ENCODE data around the gene TBC1D22A.

TBC1D22A gene

DNA sequence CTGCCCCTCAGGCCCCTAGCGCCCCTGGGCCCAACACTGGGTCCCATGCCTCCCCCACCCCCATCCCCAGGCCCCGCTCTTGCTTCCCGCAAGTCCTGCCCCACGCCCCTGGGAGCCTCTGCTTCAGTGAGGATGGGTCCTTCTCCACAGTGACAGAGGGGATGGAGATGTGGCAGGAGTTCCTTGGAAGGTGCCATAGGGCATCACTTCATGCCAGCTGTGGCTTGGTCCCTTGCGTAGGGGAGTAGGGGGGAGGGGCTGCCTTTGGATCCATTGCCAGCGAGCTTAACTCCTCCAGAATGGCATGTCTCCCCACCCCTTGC, 9.5 kb upstream of the TBC1D22A start:
- peak overlapping the region; percentile 91 to 97 for H3K27ac ChIP-seq
- peaks cover 7 to 39% (median 28%) of the 10 kb centered on the region in 4 donors for H3K4me1 ChIP-seq

DNA sequence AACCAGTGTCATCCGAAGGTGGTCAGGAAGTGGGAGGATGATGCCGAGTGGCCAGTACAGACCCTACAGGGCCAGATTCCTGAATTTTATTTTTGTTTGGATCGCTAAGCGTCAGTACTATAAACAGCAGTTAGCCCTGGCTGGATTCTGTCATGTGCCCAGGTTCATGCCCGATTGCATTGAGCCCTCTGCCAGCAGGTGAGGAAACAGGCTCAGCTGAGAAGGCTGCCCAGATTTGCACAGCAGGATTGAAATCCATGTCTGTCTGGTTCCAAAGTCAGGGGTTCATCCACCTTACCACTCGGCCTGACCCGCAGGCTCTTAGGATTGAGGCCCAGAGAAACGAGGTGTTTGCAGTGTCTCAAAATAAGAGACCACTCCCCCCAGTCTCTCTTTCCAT, 9.1 kb upstream of the TBC1D22A start:
- Histone ChIP-seq H3K27me3 (peaks cover 0 to 4% of the 10 kb centered on the region in 2 donors), H3K36me3 (no peaks in the 10 kb centered on the region), H3K4me1 (peaks cover 7 to 39% (median 28%) of the 10 kb centered on the region in 4 donors), H3K9me3 (no peaks in the 10 kb centered on the region), H3K27ac (peak overlapping the region; percentile 91 to 97), H3K4me3 (no peak overlapping the region)
- DNase-seq, result no peak
- intact Hi-C loops (cut with DNase I; ENCODE audit: low total_unique reads), result no loop called here
- TF ChIP-seq, protein P1, sequence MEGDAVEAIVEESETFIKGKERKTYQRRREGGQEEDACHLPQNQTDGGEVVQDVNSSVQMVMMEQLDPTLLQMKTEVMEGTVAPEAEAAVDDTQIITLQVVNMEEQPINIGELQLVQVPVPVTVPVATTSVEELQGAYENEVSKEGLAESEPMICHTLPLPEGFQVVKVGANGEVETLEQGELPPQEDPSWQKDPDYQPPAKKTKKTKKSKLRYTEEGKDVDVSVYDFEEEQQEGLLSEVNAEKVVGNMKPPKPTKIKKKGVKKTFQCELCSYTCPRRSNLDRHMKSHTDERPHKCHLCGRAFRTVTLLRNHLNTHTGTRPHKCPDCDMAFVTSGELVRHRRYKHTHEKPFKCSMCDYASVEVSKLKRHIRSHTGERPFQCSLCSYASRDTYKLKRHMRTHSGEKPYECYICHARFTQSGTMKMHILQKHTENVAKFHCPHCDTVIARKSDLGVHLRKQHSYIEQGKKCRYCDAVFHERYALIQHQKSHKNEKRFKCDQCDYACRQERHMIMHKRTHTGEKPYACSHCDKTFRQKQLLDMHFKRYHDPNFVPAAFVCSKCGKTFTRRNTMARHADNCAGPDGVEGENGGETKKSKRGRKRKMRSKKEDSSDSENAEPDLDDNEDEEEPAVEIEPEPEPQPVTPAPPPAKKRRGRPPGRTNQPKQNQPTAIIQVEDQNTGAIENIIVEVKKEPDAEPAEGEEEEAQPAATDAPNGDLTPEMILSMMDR (IDR thresholded peaks at IDR 0.05), result no peak

More for the DNA sequence above, 9.5 kb upstream of the TBC1D22A start:
- intact Hi-C loops (cut with DNase I; ENCODE audit: low total_unique reads), result no loop called here
- TF ChIP-seq, protein P1 (IDR thresholded peaks at IDR 0.05), result no peak
- Histone ChIP-seq H3K36me3 (no peaks in the 10 kb centered on the region), H3K27me3 (peaks cover 0 to 8% of the 10 kb centered on the region in 2 donors), H3K4me3 (no peak overlapping the region), H3K9me3 (no peaks in the 10 kb centered on the region)
- DNase-seq, result no peak

DNA sequence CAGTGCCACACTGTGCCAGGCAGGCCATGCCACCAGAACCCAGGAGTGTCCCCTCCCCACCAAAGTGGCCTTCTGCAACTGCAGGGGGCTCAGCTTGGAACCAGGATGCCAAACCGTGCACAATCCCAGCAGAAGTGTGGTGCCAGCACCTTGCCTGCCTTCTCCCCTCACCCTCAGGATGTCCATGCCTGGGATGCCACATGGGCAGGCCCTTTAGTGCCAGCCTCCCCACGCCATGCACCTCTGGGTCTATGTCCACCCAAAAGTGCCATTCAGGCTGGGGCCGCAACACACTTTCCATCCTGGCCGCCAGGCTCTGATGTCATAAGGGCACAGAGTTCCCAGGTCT, 8.7 kb upstream of the TBC1D22A start:
- intact Hi-C loops (cut with DNase I; ENCODE audit: low total_unique reads), result no loop called here
- TF ChIP-seq, protein P1 (IDR thresholded peaks at IDR 0.05), result no peak
- no peak for DNase-seq
- Histone ChIP-seq H3K36me3 (no peaks in the 10 kb centered on the region), H3K4me1 (peaks cover 7 to 39% (median 28%) of the 10 kb centered on the region in 4 donors), H3K4me3 (peak overlapping the region; percentile 3 to 22), H3K27me3 (peaks cover 0 to under 1% of the 10 kb centered on the region in 2 donors), H3K27ac (peak overlapping the region; percentile 91 to 97), H3K9me3 (no peaks in the 10 kb centered on the region)

DNA sequence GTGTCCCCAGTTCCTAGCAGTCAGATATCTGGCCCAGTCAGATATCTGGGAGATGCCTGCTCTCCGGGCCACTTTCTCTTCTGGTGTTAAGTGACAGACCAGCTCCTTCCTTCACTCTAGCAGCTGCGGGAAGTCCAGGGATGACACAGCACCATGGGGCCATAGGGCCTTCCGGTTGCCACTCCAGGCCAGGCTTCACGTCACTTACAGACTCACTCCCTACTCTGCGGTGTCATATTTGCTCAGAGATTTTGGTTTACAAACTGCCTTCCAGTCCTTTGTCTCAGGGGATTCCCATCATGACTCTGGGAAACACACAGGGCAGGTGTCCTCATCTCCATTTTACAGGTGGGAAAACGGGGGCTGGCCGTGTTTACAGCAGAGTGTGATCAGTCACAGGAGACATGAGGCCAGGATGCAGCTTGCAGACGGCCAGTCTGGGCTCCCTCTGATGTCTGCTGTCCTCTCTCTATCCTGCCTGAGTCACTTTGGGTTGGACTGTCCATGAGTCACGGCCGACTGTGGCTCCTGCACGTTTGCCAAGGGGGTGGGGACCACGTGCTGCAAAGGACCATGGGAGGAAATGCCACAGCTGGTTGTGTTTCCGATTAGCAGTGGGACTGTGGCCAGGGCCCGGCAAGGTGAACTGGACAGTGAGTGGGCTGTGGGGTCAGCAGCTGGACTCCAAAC, 8.2 kb upstream of the TBC1D22A start:
- Histone ChIP-seq H3K36me3 (no peaks in the 10 kb centered on the region), H3K4me1 (peaks cover 7 to 36% (median 27%) of the 10 kb centered on the region in 4 donors), H3K4me3 (peak overlapping the region; percentile 3 to 22), H3K27ac (peak overlapping the region; percentile 91 to 97), H3K27me3 (no peaks in the 10 kb centered on the region), H3K9me3 (no peaks in the 10 kb centered on the region)
- TF ChIP-seq, protein P1 (IDR thresholded peaks at IDR 0.05), result no peak
- intact Hi-C loops (cut with DNase I; ENCODE audit: low total_unique reads), result no loop called here
- DNase-seq, result peak; percentile 94 to 98

DNA sequence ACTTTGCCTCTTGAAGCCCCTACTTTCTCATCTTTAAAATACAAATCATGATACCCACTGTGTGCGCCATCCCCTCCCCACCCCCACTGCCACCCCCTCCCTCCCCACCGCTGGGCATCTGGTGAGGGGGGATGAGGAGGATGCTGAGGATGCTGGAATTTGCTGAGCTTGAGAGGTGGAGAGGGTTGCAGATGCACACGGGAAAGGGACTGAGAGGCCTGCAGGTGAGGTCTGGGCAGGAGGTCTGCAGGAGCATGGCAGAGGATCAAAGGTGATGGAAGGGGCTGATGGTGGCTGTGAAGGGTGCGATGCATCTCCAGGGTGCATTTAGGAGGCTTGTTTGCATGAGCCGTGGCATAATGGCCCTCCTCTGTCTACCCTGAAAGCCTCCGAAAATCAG, 7.6 kb upstream of the TBC1D22A start:
- H3K27me3 ChIP-seq, result no peaks in the 10 kb centered on the region
- peaks cover 7 to 30% (median 24%) of the 10 kb centered on the region in 4 donors for H3K4me1 ChIP-seq
- no peak for DNase-seq
- intact Hi-C loops (cut with DNase I; ENCODE audit: low total_unique reads), result no loop called here
- H3K36me3 ChIP-seq, result no peaks in the 10 kb centered on the region
- peak overlapping the region; percentile 91 to 97 for H3K27ac ChIP-seq
- no peaks in the 10 kb centered on the region for H3K9me3 ChIP-seq
- TF ChIP-seq, protein P1 (IDR thresholded peaks at IDR 0.05), result no peak
- H3K4me3 ChIP-seq, result peak overlapping the region in 1 of 2 donors; percentile 22
